K562 (cell line): Measurements from ENCODE around the gene FRK.

Source experiments
- ZNF232 ChIP-seq: sonication (generic); formaldehyde crosslinking; IDR thresholded peaks from 2 replicates; pipeline ENCODE4 v1.8.0; 2022; ENCODE audit warnings: mild to moderate bottlenecking, missing genetic modification reagents
- TF ChIP-seq, protein P1 (sequence below): sonication (generic); formaldehyde crosslinking; IDR thresholded peaks from 2 replicates; pipeline ENCODE4 v1.9.0; 2022; ENCODE audit warnings: mild to moderate bottlenecking, missing genetic modification reagents

DNA sequence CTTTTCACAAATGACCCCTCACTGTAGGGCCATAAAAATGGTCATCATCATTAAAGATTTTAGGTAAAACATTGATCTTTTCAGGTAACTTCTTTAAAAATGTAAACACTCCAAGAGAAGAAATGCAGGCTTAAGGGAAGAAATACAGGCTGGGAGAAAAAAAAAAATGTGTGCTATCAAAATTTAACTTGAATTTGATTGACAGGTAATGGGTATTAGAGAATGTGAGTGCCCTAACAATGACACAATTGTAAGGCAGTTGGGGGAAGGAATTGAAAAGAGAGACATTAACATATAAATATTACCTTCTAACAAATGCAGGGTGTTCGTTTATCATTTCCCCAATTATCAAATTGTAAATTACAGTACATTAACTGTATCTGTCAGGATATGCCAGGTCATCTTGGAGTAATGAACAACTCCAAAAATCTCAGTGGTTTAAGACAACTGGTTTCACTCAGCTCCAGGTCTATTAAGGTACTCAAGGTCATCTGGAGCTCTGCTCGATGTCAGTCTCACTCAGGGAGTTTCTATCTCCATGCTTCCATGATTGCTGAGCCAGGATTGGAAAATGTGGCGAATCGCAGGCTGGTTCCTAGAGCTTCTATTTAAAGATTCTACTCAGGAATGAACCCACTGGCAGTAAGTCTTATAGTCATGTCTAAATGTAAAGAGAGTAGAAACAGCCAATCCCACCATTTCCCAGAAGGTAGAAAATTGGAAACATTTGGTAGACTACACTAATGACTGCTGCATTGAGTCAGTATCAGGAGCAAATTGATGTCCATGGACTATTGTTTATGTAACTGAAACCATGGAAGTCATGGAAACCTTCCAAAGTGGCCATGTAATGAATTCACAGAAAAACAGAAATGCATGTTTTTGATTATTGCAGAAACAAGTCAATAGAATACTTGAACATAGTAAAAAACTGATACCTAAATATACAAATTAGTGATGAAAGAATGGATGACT is 55.6 kb downstream of the FRK start:
- TF ChIP-seq, protein P1, sequence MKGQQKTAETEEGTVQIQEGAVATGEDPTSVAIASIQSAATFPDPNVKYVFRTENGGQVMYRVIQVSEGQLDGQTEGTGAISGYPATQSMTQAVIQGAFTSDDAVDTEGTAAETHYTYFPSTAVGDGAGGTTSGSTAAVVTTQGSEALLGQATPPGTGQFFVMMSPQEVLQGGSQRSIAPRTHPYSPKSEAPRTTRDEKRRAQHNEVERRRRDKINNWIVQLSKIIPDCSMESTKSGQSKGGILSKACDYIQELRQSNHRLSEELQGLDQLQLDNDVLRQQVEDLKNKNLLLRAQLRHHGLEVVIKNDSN (CRISPR knock-in tag): no peak
- TF ChIP-seq ZNF232 (CRISPR knock-in tag): no peak
